Measurements from ENCODE around the gene TMPRSS11B.

GRCh38 chr4:68287704-68288392 lies 42.4 kb upstream of the TMPRSS11B start:
- TF ChIP-seq, protein P1, sequence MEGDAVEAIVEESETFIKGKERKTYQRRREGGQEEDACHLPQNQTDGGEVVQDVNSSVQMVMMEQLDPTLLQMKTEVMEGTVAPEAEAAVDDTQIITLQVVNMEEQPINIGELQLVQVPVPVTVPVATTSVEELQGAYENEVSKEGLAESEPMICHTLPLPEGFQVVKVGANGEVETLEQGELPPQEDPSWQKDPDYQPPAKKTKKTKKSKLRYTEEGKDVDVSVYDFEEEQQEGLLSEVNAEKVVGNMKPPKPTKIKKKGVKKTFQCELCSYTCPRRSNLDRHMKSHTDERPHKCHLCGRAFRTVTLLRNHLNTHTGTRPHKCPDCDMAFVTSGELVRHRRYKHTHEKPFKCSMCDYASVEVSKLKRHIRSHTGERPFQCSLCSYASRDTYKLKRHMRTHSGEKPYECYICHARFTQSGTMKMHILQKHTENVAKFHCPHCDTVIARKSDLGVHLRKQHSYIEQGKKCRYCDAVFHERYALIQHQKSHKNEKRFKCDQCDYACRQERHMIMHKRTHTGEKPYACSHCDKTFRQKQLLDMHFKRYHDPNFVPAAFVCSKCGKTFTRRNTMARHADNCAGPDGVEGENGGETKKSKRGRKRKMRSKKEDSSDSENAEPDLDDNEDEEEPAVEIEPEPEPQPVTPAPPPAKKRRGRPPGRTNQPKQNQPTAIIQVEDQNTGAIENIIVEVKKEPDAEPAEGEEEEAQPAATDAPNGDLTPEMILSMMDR (IDR thresholded peaks at IDR 0.05) = no peak
- TF ChIP-seq EZH2 (IDR thresholded peaks at IDR 0.05; ENCODE audit: borderline replicate concordance, insufficient read depth, low read depth, low read length, poor library complexity, severe bottlenecking) = no peak
